Measurements from ENCODE around the gene MPPED2. TPM values are rescaled to one million over a fixed set of nuclear protein-coding genes. Genes with fewer than 3 reads are reported as not detected.

Gene MPPED2
- total RNA-seq, 1 experiment from 2014 or later, result 2.4 TPM

DNA sequence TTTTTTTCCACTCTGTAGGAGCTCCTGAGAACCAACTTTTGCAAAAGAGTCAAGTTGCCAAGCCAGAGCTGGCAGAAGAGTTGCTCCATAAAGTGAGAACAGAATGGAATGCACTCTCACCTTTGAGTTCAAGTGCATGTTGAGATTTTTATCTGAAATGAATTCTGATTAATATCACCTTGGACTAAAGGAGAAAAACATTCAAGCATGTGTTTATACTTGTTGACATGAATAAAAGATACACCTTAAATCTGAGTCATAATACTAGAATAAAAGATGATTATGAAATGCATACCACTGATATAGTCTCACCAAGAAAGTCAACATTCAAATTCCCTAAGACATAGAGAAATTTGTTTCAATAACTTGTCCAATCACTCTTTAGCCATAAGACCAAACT is 225.4 kb downstream of the MPPED2 start:
- no peak for ATAC-seq
- CTCF ChIA-PET, result interaction anchor here (1.2 kb wide), 1 partner anchor 553 kb away, joined by 3 read pairs; no protein-coding TSS in a partner anchor

More for the DNA sequence above, 225.4 kb downstream of the MPPED2 start:
- no peaks in the 10 kb centered on the region for H3K9me3 Mint-ChIP-seq
- no peak overlapping the region for H3K27ac Mint-ChIP-seq
- H3K4me3 Mint-ChIP-seq, result no peak overlapping the region
- peaks cover 18% of the 10 kb centered on the region for H3K4me1 Mint-ChIP-seq
- H3K27me3 Mint-ChIP-seq (ENCODE audit: low read depth), result peaks cover 6% of the 10 kb centered on the region; the same call in 1 of the 2 replicates
- no peaks in the 10 kb centered on the region for H3K36me3 Mint-ChIP-seq
- DNase-seq (ENCODE audit: low spot score), result no peak
- no peak for TF ChIP-seq NR2C2 (CRISPR knock-in tag; IDR thresholded peaks at IDR 0.05)
- TF ChIP-seq STAT6 (CRISPR knock-in tag; conservative IDR thresholded peaks at IDR 0.05; ENCODE audit: low read depth), result no peak
- no peak for TF ChIP-seq ZNF232 (CRISPR knock-in tag; IDR thresholded peaks at IDR 0.05)
- no peak for TF ChIP-seq GRHL2 (CRISPR knock-in tag; IDR thresholded peaks at IDR 0.05; ENCODE audit: insufficient replicate concordance, severe bottlenecking)
- no peak for TF ChIP-seq GTF2I (CRISPR knock-in tag; conservative IDR thresholded peaks at IDR 0.05)
- no peak for TF ChIP-seq NFATC4 (CRISPR knock-in tag; IDR thresholded peaks at IDR 0.05)
- no peak for TF ChIP-seq NFE2L1 (CRISPR knock-in tag; IDR thresholded peaks at IDR 0.05)
- no peak for TF ChIP-seq CREB1 (CRISPR knock-in tag; IDR thresholded peaks at IDR 0.05)
- TF ChIP-seq RELA (CRISPR knock-in tag; IDR thresholded peaks at IDR 0.05; ENCODE audit: borderline replicate concordance), result no peak
- no peak for TF ChIP-seq TEAD4 (CRISPR knock-in tag; IDR thresholded peaks at IDR 0.05)
- TF ChIP-seq IRF1 (CRISPR knock-in tag; IDR thresholded peaks at IDR 0.05), result no peak
- TF ChIP-seq FOXP1 (CRISPR knock-in tag; IDR thresholded peaks at IDR 0.05; ENCODE audit: borderline replicate concordance), result no peak
- TF ChIP-seq, protein P1, sequence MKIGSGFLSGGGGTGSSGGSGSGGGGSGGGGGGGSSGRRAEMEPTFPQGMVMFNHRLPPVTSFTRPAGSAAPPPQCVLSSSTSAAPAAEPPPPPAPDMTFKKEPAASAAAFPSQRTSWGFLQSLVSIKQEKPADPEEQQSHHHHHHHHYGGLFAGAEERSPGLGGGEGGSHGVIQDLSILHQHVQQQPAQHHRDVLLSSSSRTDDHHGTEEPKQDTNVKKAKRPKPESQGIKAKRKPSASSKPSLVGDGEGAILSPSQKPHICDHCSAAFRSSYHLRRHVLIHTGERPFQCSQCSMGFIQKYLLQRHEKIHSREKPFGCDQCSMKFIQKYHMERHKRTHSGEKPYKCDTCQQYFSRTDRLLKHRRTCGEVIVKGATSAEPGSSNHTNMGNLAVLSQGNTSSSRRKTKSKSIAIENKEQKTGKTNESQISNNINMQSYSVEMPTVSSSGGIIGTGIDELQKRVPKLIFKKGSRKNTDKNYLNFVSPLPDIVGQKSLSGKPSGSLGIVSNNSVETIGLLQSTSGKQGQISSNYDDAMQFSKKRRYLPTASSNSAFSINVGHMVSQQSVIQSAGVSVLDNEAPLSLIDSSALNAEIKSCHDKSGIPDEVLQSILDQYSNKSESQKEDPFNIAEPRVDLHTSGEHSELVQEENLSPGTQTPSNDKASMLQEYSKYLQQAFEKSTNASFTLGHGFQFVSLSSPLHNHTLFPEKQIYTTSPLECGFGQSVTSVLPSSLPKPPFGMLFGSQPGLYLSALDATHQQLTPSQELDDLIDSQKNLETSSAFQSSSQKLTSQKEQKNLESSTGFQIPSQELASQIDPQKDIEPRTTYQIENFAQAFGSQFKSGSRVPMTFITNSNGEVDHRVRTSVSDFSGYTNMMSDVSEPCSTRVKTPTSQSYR (CRISPR knock-in tag; IDR thresholded peaks at IDR 0.05), result no peak
- POLR2A ChIA-PET, result no interaction called here
